H9 (cell line): ENCODE results near the gene SMAD3. TPM values are rescaled to one million over a fixed set of nuclear protein-coding genes. Genes with fewer than 3 reads are reported as not detected.

ENCODE experiments used
- DNase-seq: peaks from one replicate; pipeline ENCODE4 v3.0.0-alpha.2; 2017
- H2AFZ ChIP-seq: one replicate; pipeline ENCODE4 v1.6.1; 2013; ENCODE audit warnings: mild to moderate bottlenecking, low read length, control low read depth, moderate library complexity
- H2AK5ac ChIP-seq: 2 replicates; pipeline ENCODE4 v1.6.1; 2013; ENCODE audit warnings: low read length, control low read depth, mixed read lengths; ENCODE audit not compliant: insufficient read length
- H2BK120ac ChIP-seq: one replicate; pipeline ENCODE4 v1.6.1; 2013; ENCODE audit warnings: low read depth, mild to moderate bottlenecking, low read length, control low read depth, inconsistent platforms; ENCODE audit not compliant: poor library complexity, severe bottlenecking
- H2BK12ac ChIP-seq: 2 replicates; pipeline ENCODE4 v1.6.1; 2013; ENCODE audit warnings: low read length, control low read depth, mixed read lengths, low read depth; ENCODE audit not compliant: insufficient read length
- H2BK15ac ChIP-seq: 2 replicates; pipeline ENCODE4 v1.6.1; 2013; ENCODE audit warnings: low read depth, low read length, control low read depth
- H2BK20ac ChIP-seq: one replicate; pipeline ENCODE4 v1.6.1; 2013; ENCODE audit warnings: low read depth, mild to moderate bottlenecking, low read length, control low read depth, inconsistent platforms; ENCODE audit not compliant: poor library complexity, severe bottlenecking
- H2BK5ac ChIP-seq: 2 replicates; pipeline ENCODE4 v1.6.1; 2013; ENCODE audit warnings: low read length, control low read depth, mixed read lengths; ENCODE audit not compliant: insufficient read length
- H3K14ac ChIP-seq: 2 replicates; pipeline ENCODE4 v1.6.1; 2013; ENCODE audit warnings: low read length, control low read depth; ENCODE audit not compliant: insufficient read depth
- H3K18ac ChIP-seq: 2 replicates; pipeline ENCODE4 v1.6.1; 2013; ENCODE audit warnings: low read depth, mild to moderate bottlenecking, mixed read lengths, low read length, control low read depth; ENCODE audit not compliant: insufficient read length
- H3K23ac ChIP-seq: 2 replicates; pipeline ENCODE4 v1.6.1; 2013; ENCODE audit warnings: low read length, control low read depth, mixed read lengths, low read depth; ENCODE audit not compliant: insufficient read length
- H3K23me2 ChIP-seq: 2 replicates; pipeline ENCODE4 v1.6.1; 2013; ENCODE audit warnings: low read depth, mild to moderate bottlenecking, mixed read lengths, low read length, control low read depth; ENCODE audit not compliant: insufficient read length, poor library complexity, severe bottlenecking
- H3K27ac ChIP-seq: 2 replicates; pipeline ENCODE4 v1.5.1; 2013; ENCODE audit warnings: low read length, control low read depth, mixed read lengths, low read depth; ENCODE audit not compliant: insufficient read length
- H3K27me3 ChIP-seq: 2 replicates; pipeline ENCODE4 v1.6.1; 2013; ENCODE audit warnings: low read length, control low read depth, inconsistent platforms; ENCODE audit not compliant: insufficient read depth
- H3K4ac ChIP-seq: 2 replicates; pipeline ENCODE4 v1.6.1; 2013; ENCODE audit warnings: low read depth, mild to moderate bottlenecking, control low read depth, inconsistent platforms, low read length, moderate library complexity
- H3K4me1 ChIP-seq: 2 replicates; pipeline ENCODE4 v1.6.1; 2013; ENCODE audit warnings: low read length, control low read depth, inconsistent platforms; ENCODE audit not compliant: insufficient read depth
- H3K4me2 ChIP-seq: 2 replicates; pipeline ENCODE4 v1.6.1; 2013; ENCODE audit warnings: low read length, control low read depth, mixed read lengths; ENCODE audit not compliant: insufficient read length, insufficient read depth
- H3K56ac ChIP-seq: 2 replicates; pipeline ENCODE4 v1.6.1; 2013; ENCODE audit warnings: low read depth, mild to moderate bottlenecking, mixed read lengths, low read length, control low read depth; ENCODE audit not compliant: insufficient read length
- H3K79me1 ChIP-seq: 2 replicates; pipeline ENCODE4 v1.6.1; 2013; ENCODE audit warnings: low read depth, mild to moderate bottlenecking, moderate library complexity, low read length, control low read depth, inconsistent platforms; ENCODE audit not compliant: insufficient read depth, poor library complexity, severe bottlenecking
- H3K79me2 ChIP-seq: 2 replicates; pipeline ENCODE4 v1.6.1; 2013; ENCODE audit warnings: low read length, control low read depth, inconsistent platforms; ENCODE audit not compliant: insufficient read depth
- H3K9ac ChIP-seq: 2 replicates; pipeline ENCODE4 v1.6.1; 2013; ENCODE audit warnings: low read length, control low read depth, mixed read lengths; ENCODE audit not compliant: insufficient read length; ENCODE audit errors: extremely low read depth
- H3K9me3 ChIP-seq: one replicate; pipeline ENCODE4 v1.6.1; 2013; ENCODE audit warnings: low read depth, low read length, inconsistent platforms; ENCODE audit not compliant: control insufficient read depth
- H3T11ph ChIP-seq: one replicate; pipeline ENCODE4 v1.6.1; 2013; ENCODE audit warnings: mild to moderate bottlenecking, low read length, control low read depth, inconsistent platforms
- H4K20me1 ChIP-seq: one replicate; pipeline ENCODE4 v1.6.1; 2013; ENCODE audit not compliant: control insufficient read depth, insufficient read length, insufficient read depth
- H4K5ac ChIP-seq: 2 replicates; pipeline ENCODE4 v1.6.1; 2013; ENCODE audit warnings: low read depth, mild to moderate bottlenecking, mixed read lengths, low read length, control low read depth; ENCODE audit not compliant: insufficient read length
- H4K8ac ChIP-seq: replicated peaks from 2 replicates; pipeline ENCODE4 v1.6.1; 2013; ENCODE audit warnings: low read length, control low read depth, mixed read lengths, low read depth; ENCODE audit not compliant: insufficient read length
- H4K91ac ChIP-seq: 2 replicates; pipeline ENCODE4 v1.6.1; 2013; ENCODE audit warnings: low read depth, mild to moderate bottlenecking, moderate library complexity, mixed read lengths, low read length, control low read depth; ENCODE audit not compliant: insufficient read length
- H3K27ac Mint-ChIP-seq, 3 experiments: 2 replicates in 2 of 3; 3 replicates in 1 of 3; pipeline ENCODE4 v1.8.0; 2020 to 2021; ENCODE audit warnings: mixed read lengths in 3 of 3, mild to moderate bottlenecking in 1 of 3, moderate library complexity in 1 of 3
- H3K27me3 Mint-ChIP-seq: 2 replicates; pipeline ENCODE4 v1.8.0; 2021; ENCODE audit warnings: low read depth, mild to moderate bottlenecking, moderate library complexity, mixed read lengths
- H3K36me3 Mint-ChIP-seq, 3 experiments: 2 replicates in 2 of 3; 3 replicates in 1 of 3; pipeline ENCODE4 v1.8.0; 2020 to 2021; ENCODE audit warnings: low read depth in 3 of 3, mixed read lengths in 3 of 3; ENCODE audit not compliant: insufficient read depth in 1 of 3
- H3K4me1 Mint-ChIP-seq, 2 experiments: 2 replicates each; pipeline ENCODE4 v1.8.0; 2020; ENCODE audit warnings: mixed read lengths in 2 of 2
- H3K4me3 Mint-ChIP-seq, 2 experiments: 2 replicates in 1 of 2; 3 replicates in 1 of 2; pipeline ENCODE4 v1.8.0; 2020 to 2021; ENCODE audit warnings: mild to moderate bottlenecking in 2 of 2, mixed read lengths in 2 of 2, moderate library complexity in 1 of 2
- H3K9me3 Mint-ChIP-seq, 2 experiments: 2 replicates in 1 of 2; 3 replicates in 1 of 2; pipeline ENCODE4 v1.8.0; 2020; ENCODE audit warnings: mild to moderate bottlenecking in 2 of 2, mixed read lengths in 2 of 2, moderate library complexity in 1 of 2
- CTCF ChIP-seq: fragments of 200-600 bp; sonication (generic); conservative IDR thresholded peaks from 3 replicates; pipeline ENCODE4 v1.8.0; 2021; ENCODE audit warnings: antibody characterized with exemption, mild to moderate bottlenecking
- WGBS: extraction: QIAGEN DNeasy Blood & Tissue Kit; methylation state at CpG from one replicate; pipeline ENCODE4 v1.1.7; 2013; ENCODE audit warnings: missing lambda C conversion rate, low lambda C conversion rate, mixed read lengths; ENCODE audit not compliant: insufficient read length; ENCODE audit errors: extremely low coverage; 5-methylcytosine and 5-hydroxymethylcytosine counted together
- total RNA-seq: library from RNA; stranded (reverse); gene quantifications from 2 replicates; pipeline ENCODE4 v1.2.1, GENCODE V29; 2021

Gene SMAD3
- total RNA-seq, 1 experiment from 2014 or later: 26.7 TPM

- H3K79me2 ChIP-seq: no peaks in the 10 kb centered on the region
- no CpG with 5 or more reads among the region's 72 CpGs for WGBS
- H3K4me1 Mint-ChIP-seq: peaks cover 55 to 58% of the 10 kb centered on the region in 2 experiments
These were observed 898 bp downstream of the SMAD3 start for GRCh38 chr15:67066041-67066958.

More at GRCh38 chr15:67066041-67066958, 898 bp downstream of the SMAD3 start:
- H3K36me3 Mint-ChIP-seq: peaks cover 2 to 8% (median 6%) of the 10 kb centered on the region in 3 experiments; a peak in 4 of 7 replicates
- H4K91ac ChIP-seq: no peak overlapping the region
- peaks cover 27% of the 10 kb centered on the region for H3K23me2 ChIP-seq
- peaks cover 2% of the 10 kb centered on the region for H4K20me1 ChIP-seq
- no peaks in the 10 kb centered on the region for H3K79me1 ChIP-seq
- H2BK12ac ChIP-seq: no peak overlapping the region
- H3K27me3 Mint-ChIP-seq: peaks cover 43% of the 10 kb centered on the region
- peak overlapping the region; percentile 13 for H3K18ac ChIP-seq
- H2BK20ac ChIP-seq: no peak overlapping the region
- H3K27ac ChIP-seq: no peak overlapping the region
- H3K4me2 ChIP-seq: peak overlapping the region; percentile 78
- H2BK5ac ChIP-seq: no peak overlapping the region
- H3K9ac ChIP-seq: peak overlapping the region; percentile 73
- DNase-seq: no peak
- H4K8ac ChIP-seq: no peak overlapping the region
- H2AK5ac ChIP-seq: no peak overlapping the region
- H3K14ac ChIP-seq: peak overlapping the region; percentile 81
- no peak for TF ChIP-seq CTCF
- no peak overlapping the region for H3K56ac ChIP-seq
- no peak overlapping the region for H4K5ac ChIP-seq
- H3K4me3 Mint-ChIP-seq: peak overlapping the region; percentile 95 to 99
- no peak overlapping the region for H2BK120ac ChIP-seq
- H3K23ac ChIP-seq: no peak overlapping the region
- H3K4me1 ChIP-seq: peaks cover 15% of the 10 kb centered on the region; the same call in 1 of the 2 replicates
- peaks cover 27% of the 10 kb centered on the region for H3K27me3 ChIP-seq
- no peak overlapping the region for H3T11ph ChIP-seq
- no peak overlapping the region for H2BK15ac ChIP-seq
- no peaks in the 10 kb centered on the region for H3K9me3 ChIP-seq
- no peak overlapping the region for H3K4ac ChIP-seq
- peak overlapping the region; percentile 79 to 93 (median 83); a peak in 5 of 7 replicates for H3K27ac Mint-ChIP-seq
- H2AFZ ChIP-seq: no peak overlapping the region
- no peaks in the 10 kb centered on the region; a peak in 1 of 5 replicates for H3K9me3 Mint-ChIP-seq
